ENCODE measurements around the gene PLEKHH1. TPM values are rescaled to one million over a fixed set of nuclear protein-coding genes. Genes with fewer than 3 reads are reported as not detected.

PLEKHH1 gene
- total RNA-seq, 1 donor from 2014 or later, result 2.9 TPM

DNA sequence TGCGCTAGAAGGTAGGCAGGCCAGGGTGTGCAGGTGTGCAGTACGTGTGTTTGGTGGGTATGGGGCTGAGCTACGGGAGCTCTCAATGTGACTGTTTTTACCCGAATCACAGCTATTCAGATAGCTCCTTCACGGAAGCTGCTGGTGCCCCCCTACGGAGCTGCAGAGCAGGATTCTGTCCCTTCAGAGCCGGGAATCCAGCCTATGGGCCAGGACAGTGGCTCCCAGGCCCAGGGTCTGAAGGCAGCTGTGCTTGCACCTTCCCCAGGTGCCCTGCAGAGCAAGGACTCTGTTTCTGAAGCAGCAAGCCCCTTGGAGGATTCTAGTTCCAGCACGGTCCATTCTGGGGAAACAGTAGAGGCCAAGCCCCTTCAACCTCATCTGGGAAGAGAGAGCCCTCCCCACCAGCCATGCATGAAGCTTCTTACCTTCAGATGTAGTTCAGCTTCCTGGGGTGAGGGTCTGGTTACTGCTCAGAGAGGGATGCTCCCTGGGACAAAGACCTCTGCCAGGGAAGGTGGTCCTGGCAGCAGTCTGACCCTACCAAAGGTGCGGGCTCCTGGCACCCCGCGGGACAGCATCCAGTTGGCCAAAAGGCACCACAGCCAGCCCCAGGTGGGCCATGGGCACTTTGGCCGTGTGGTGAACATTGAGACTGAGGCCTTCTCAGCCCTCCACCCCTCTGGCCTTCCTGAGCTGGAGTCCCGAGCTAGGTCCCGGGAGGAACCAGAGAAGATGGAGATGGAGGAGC, 29.1 kb downstream of the PLEKHH1 start:
- ATAC-seq (no peak), DNase-seq (ENCODE audit: low spot score) (no peak)

DNA sequence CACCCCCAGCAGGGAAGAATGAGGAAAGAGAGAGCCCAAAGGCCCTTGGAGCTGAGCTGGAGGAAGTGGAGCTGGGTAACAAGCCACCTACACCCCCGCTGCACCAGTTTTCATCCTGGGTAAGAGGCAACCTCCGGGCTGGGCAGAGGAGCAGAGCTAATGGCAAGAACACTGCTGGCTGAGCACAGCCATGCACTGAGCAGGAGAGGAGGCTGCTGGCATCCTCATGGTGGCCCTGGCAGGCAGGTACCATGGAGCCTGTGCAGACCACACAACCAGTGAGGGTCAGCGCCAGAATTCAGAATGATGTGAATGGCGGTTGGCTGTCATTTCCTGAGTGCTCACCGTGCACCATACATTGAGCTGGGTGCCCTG, 29.7 kb downstream of the PLEKHH1 start:
- DNase-seq (ENCODE audit: low spot score), result no peak
- no peak for ATAC-seq

DNA sequence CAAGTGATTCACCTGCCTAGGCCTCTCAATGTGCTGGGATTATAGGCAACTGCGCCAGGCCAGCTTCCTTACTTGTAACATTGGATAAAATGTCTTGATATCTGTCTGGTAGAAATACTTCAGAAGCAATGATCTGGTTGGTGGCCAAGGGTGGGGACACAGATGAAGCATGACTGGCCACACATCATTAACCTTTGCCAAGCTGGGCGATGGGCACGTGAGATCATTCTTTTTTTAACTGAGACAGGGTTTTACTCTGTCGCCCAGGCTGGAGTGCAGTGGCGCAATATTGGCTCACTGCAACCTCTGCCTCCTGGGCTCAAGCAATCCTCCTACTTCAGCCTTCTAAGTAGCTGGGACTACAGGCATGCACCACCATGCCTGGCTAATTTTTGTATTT, 31.1 kb downstream of the PLEKHH1 start:
- DNase-seq (ENCODE audit: low spot score) (no peak), ATAC-seq (no peak)

DNA sequence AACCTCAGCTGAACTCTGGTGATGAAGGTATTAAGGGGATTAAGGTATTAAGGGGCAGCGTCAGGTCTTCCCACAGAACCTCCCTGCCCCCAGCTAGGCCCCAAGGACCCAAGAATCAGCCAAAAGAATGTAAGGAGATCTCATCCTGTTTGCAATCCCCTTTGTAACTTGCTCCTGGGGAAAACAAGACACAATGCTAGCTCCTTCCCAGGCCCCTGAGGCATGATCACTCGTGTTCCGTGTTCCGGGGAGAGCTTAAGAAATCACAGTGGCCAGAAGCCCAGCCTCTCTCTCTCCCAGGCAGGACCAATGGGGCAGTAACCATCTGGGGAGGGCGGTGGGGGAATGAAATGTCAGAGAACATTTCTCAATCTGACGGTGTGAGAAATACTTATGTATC, 33.8 kb downstream of the PLEKHH1 start:
- ATAC-seq (no peak), DNase-seq (ENCODE audit: low spot score) (no peak)

DNA sequence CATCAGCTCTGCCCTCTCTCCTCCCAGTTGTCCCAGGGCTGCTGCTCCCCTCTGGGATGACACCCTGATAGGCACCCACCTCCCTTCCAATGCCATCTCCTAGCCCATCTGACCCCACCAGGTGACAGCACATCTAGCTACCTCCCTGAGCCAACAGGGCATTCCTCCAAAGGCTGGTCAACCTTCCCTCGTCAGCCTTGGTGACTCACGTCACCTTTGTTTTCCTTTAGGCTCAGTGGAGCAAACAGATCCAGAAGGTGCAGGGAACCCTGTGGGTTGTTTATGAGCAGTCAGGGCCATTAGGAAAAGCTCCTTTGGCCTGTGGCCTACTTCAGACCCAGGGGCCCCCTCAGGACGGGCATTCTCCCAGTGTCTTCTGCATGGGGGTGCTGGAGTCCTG, 34.6 kb downstream of the PLEKHH1 start:
- ATAC-seq, result no peak
- DNase-seq (ENCODE audit: low spot score), result no peak

DNA sequence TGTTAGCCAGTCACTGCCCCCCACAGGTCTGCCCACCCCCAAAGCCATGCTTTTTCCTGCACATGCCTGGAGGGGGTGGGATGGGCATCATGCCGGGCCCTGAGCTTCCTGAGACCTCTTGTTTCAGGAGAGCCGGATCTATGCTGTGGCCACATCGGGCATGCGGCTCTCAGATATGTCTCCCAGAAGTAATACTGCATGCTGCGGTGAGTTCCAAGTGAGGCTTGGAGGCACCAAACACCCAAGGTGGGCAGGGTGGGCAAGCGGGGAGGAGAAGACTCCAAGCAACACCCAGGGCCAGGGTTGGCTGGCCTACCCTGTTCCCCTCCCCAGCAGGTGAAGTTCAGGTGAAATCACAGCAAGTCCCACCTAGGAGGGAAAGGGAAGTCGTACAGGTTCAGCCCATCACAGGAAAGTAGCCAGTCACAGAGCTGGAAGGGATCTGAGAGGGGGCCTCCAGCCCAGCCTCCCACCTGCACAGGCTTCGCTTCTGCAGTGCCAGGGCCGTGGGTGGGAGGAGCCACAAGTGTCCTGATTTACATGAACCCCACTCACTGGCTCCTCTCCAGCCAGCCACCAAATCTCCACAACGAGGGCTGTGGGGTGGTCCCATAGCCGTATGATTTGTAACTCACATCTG, 36.0 kb downstream of the PLEKHH1 start:
- no peak for ATAC-seq
- no peak for DNase-seq (ENCODE audit: low spot score)

DNA sequence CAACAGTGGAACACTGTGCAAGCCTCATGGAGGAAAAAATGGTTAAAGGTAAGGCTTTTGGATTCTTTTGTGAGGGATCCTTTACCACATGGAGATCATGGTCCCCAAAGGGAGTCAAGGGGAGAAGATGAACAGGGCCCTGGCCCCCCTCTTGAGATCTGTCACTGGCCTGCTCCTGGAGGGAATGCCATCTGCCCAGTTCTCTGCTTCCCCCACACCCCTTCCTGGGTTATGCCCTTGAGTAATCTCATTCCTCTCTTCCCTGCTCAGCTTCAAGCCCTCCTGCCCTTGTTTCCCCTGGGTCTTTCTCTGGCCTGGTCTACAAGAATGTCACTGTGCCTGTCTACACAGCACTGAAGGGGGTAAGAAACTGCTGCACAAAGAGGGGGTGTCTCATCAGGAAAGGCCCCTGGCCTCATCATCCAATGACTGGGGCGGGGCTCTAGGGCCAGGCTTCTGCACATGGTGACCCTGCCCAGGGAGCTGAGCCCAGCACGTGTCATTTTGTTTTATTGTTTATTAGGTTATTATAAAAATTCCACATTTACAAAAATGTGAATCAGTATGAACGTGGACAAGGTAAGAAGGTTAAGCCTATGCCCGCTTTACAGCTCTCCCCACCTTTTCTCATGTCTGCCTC, 36.7 kb downstream of the PLEKHH1 start:
- DNase-seq (ENCODE audit: low spot score), result no peak
- ATAC-seq, result no peak

DNA sequence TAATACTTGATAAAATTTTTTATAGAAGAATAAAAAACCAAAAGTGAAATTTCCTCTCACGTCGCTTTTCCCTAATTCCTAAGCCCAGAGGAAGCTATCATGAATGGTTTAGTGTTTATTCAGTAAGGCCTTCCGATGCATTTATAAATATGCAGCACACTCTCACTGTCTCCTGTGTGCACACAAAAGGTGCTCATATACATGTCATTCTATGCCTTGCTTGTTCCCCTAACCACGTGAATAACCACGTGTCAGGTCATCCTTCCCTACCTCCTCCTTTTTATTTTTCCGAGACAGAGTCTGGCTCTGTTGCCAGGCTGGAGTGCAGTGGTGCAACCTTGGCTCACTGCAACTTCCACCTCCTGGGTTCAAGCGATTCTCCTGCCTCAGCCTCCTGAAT, 37.4 kb downstream of the PLEKHH1 start:
- DNase-seq (ENCODE audit: low spot score), result no peak
- ATAC-seq, result no peak

DNA sequence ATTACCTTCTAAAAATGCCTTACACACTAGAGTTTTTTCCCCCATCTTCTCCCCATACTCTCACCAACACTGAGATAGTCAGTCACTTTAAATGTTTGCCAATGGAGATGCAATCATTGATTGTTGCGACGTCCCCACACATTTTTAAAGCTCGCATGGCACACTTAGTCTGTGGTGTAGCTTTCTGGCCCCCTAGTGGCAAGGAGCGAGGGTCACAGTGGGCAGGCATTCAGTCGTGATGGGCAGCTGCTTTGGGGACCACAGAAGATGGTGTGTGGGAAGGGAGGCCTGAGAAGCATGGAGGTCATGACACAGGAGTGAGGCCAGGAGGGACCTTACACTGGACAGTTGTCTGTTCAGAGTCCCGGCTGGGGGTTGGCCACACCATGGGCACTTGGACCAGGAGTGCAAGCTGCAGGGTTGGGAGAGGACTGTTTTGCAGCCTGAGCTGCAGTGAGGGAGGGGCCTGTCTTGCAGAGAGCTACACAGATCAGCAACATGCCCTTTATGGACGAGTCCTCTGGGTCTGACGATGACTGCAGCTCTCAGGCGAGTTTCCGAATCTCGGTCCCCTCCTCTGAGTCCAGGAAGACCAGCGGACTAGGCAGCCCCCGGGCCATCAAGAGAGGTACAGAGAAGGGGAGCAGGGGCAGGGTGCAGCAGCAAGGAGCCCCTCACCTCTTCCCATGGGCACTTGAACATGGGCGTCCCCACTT, 38.3 kb downstream of the PLEKHH1 start:
- ATAC-seq (peak; percentile 90), DNase-seq (ENCODE audit: low spot score) (peak; percentile 60)

DNA sequence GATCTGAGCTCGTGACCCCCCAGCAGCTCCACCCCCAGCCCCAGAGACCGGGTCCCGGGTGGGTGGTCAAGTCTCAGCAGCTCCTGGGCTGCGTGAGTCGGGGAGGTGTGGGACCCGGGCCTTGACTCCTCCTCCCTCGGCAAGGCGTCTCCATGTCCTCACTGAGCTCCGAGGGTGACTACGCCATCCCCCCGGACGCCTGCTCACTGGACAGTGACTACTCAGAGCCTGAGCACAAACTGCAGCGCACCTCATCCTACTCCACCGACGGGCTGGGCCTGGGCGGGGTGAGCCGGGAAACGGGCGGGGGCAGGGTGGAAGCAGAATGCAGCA, 38.9 kb downstream of the PLEKHH1 start:
- ATAC-seq (no peak), DNase-seq (ENCODE audit: low spot score) (no peak)

DNA sequence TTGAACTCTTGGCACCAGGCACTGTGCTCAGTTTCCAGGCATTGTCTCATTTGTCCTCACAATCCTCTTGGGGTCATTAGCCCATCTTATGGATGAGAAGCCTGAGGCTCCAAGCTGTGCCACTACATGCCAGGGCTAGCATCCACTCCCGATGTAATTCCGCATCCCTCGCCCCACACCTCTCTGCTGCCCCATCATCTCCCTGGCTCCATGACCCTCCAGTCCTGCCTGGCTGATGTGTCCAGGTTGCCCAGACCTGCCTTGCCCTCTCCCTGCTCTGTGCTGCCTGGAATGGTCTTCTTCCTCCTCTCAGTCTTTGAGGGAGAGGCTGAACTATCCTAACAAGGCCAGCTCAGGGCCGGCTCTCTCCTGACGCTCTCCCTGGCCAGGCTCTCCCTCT, 39.5 kb downstream of the PLEKHH1 start:
- DNase-seq (ENCODE audit: low spot score) (no peak), ATAC-seq (no peak)

DNA sequence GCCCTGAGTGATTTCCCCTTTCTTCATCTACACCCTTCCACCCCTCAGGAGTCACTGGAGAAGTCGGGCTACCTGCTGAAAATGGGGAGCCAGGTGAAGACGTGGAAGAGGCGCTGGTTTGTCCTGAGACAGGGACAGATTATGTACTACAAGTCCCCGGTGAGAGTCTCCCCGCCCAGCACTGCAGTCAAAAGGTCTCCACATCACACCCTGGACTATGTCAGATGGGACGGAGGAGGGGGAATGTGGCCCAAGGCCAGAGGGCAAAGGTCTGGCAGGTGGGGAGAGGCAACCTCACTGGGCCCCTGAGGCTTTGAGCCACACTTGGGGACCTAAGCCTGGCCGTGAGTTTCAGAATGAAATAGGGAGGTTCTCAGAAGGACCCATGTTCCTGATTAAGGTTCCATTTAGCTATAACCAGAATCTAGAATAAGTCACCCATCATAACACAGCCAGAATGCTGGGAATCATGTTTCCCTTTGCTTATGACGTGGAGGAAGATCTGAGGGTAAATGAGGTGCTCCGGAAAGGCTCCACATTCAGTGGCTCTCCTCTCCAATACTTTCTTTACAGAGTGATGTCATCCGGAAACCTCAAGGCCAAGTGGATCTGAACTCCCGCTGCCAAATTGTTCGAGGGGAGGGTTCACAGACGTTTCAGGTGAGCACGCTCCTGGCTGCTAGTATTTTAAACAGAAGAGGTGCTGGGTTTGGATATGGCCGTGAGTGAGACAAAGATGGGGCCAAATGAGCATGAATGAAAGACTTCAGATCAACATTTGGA, 40.3 kb downstream of the PLEKHH1 start:
- no peak for DNase-seq (ENCODE audit: low spot score)
- no peak for ATAC-seq

DNA sequence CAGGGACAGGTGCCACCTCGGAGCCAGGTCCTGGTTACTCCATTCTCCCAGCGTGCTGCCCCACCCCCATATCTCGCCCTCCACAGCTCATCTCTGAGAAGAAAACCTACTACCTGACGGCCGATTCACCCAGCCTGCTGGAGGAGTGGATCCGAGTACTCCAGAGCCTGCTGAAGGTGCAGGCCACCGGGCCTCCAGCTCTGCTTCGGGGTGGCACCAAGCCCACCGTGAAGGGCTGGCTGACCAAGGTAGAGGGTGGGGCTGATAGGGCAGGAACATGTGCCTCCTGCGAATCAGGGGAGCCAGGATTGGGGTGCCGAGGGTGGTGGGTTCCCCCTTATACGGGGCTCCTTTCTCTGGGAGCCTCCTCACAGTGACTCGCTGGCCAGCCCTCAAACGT, 41.1 kb downstream of the PLEKHH1 start:
- ATAC-seq (no peak), DNase-seq (ENCODE audit: low spot score) (no peak)

DNA sequence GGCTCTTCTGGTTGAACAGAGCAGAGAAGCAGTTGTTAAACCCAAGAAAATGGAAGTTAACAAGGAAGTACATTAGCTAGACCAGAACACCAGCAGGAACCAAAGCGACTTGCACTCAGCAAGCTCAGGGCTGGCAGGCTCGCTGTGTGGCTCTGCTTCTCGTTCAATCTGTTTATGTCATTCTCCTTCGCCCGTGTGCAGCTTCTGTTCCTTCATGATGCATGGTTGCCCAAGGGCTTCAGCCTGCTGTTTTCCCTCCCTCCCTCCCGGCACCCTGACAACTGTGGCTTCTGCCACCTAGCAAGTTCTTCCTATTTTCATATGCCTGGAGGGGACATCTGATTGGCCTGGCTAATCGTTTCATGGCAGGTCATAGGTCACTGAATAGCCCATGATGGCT, 41.7 kb downstream of the PLEKHH1 start:
- DNase-seq (ENCODE audit: low spot score), result no peak
- ATAC-seq, result no peak

DNA sequence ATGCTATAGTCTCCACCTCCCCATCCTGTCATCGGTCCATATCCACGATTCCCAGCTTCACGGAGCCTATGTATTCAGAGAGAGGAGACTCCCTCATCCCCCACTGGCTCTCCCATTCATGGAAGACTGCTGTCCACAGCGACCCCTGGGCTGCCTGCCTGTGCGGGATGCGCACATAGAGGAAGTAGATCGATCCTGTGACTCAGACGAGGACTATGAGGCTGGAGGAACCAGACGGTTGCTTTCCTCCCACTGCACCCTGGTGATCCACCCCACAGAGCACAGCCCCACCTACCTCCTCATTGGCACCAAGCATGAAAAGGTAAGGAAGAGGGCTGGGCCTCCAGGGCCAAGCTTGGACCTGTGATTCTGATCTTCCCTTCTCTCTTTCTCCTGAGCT, 42.6 kb downstream of the PLEKHH1 start:
- no peak for DNase-seq (ENCODE audit: low spot score)
- no peak for ATAC-seq

DNA sequence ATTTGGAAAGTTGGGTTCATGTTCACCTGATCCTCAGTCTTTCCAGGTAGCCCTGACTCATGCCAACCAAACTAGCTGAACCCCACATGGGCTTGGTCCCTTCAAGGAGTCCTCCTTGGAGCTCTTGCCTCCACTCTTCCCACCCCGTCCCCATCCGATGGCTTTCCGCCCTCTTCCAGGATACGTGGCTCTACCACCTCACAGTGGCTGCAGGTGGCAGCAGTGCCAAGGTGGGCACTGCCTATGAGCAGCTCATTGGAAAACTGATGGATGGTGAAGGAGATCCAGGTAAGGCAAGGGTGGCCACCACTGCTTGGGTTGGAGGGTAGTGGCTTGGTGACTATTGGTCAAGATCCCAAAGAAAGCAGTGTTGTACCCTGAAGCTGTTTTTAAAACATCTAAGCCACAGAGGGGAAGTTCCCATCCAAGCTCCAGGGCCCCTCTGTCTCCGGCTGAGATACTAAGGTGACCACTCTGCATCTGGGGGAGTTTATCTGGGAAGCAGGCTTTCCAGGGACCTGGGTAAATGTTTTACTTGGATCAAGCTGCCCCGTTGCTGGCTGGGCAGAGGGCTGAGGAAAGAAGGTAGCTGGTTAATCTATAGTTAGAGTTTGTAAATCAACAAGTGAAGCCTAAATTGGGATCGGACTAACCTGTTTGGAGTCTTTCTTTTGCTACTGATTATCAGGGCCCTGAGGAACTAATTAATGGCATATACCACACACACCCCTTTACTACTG, 43.3 kb downstream of the PLEKHH1 start:
- ATAC-seq, result peak; percentile 23
- DNase-seq (ENCODE audit: low spot score), result no peak

DNA sequence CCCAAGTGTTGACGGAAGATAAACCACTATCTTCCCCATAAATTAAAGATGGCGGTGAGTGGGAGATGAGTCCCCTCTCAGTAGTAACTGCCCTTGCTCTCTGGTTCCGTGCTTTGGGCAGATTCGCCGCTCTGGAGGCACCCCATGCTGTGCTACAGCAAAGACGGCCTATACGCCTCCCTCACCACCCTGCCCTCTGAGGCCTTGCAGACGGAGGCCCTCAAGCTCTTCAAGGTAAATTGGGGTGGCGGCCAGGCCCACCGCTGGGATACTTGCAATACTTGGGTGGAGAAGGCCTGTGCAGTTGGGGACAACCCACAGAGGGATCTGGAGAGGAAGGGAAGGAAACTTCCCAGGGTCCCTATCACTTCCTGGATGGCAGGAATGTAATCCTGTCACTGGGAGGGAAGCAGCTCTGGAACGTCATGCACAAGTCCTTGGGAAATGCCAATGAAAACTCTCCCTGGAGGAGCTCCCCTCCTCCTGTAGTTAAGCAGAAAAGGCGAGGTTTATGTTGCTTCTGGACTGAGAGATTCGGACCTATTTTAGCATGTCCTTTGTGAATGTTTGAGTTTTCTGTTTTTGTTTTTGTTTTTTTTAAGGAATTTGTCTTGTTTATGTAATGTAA, 44.2 kb downstream of the PLEKHH1 start:
- ATAC-seq (no peak), DNase-seq (ENCODE audit: low spot score) (no peak)

DNA sequence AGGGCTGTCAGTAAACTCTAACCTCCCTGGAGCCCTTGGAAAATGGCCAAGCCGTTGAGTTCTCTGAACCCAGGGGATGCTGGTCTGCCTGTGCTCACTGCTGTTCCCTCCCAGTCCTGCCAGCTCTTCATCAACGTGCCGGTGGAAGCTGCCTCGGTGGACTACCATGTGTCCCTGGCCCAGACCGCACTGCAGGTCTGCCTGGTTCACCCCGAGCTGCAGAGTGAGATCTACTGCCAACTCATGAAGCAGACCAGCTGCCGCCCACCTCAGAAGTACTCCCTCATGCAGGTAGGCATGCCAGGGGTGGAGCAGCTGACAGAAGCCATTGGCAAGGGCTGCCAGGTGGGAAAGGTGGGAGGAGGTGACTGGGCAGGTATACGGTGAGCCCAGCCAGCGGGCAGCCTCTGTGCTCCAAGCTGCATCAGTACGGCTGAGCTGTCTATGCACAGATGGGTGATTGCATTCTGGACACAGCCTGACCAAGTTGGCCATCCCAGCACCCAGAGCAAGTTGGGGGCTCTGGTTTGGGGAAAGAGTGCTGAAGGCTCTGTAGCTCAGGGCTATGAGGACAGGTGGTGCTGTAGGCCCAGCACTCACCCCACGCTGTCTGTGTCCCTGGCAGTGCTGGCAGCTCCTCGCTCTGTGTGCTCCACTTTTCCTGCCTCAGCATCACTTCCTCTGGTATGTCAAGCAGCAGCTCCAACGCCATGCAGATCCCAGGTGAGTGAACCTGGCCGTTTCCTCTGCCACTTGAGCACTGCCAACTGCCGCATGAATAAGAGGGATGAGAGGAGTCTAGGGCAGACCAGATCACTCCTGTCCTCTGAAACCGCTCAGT, 45.0 kb downstream of the PLEKHH1 start:
- ATAC-seq (peak; percentile 60), DNase-seq (ENCODE audit: low spot score) (no peak)

DNA sequence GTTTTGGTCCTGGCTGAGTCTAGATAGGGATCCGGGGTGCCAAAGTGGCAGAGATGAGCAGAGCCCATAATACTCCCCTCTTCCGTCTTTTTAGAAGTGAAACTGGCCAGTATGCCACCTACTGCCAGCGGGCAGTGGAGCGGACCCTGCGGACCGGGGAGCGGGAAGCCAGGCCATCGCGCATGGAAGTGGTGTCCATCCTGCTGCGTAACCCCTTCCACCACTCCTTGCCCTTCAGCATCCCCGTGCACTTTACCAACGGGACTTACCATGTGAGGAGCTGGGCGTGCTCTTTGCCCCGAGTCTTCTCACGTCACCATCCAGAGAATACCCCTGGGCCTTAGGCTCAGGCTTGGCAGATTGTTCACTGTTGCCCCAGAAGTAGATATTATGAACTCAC, 46.0 kb downstream of the PLEKHH1 start:
- DNase-seq (ENCODE audit: low spot score) (no peak), ATAC-seq (no peak)

All from left lobe of liver (tissue), 2 donors.